GM12878 (cell line): Measurements from ENCODE around the gene GADD45A. TPM values are rescaled to one million over a fixed set of nuclear protein-coding genes. Genes with fewer than 3 reads are reported as not detected.

Source experiments
- ATAC-seq: fragments of 200-7000 bp; cut with Tn5 transposase; 3 replicates; pipeline ENCODE4 v1.9.1; 2020; ENCODE audit warnings: mild to moderate bottlenecking, moderate library complexity
- BruUV-seq: library from RNA; stranded (reverse); fragments of 400-500 nt; replicated peaks from 2 replicates; lab custom pipeline; 2021; lab: Mats Ljungman, UMichigan
- CTCF ChIA-PET: fragments of 300-600 bp; sonication (Branson Sonifier 250); formaldehyde crosslinking; extraction: SDS; loops from one replicate; lab custom pipeline; 2021; ENCODE audit warnings: inconsistent platforms; lab: Yijun Ruan, JAX
- POLR2A ChIA-PET: fragments of 350-600 bp; formaldehyde crosslinking; extraction: SDS; loops from one replicate; lab custom pipeline; 2021; ENCODE audit warnings: inconsistent platforms; lab: Charles Lee
- RAD21 ChIA-PET: fragments of 300-600 bp; sonication (Branson Sonifier 250); formaldehyde crosslinking; loops from one replicate; lab custom pipeline; 2023; ENCODE audit warnings: antibody characterized with exemption; ENCODE audit not compliant: unreplicated experiment; lab: Charles Lee
- SMC1A ChIA-PET: fragments of 300-600 bp; sonication (Branson Sonifier 250); formaldehyde crosslinking; loops from one replicate; lab custom pipeline; 2023; ENCODE audit not compliant: unreplicated experiment, uncharacterized antibody; lab: Charles Lee
- DNase-seq: peaks from one replicate; pipeline ENCODE4 v3.0.0-alpha.2; 2011; ENCODE audit warnings: low read depth, low spot score
- FAIRE-seq: peaks from 3 replicates; lab custom pipeline; 2011; peaks lifted over from hg19 to GRCh38; lab: Jason Lieb, UNC
- H2AFZ ChIP-seq: 2 replicates; pipeline ENCODE4 v1.6.0; 2011; ENCODE audit warnings: low read depth, low read length, control low read depth; ENCODE audit not compliant: control insufficient read depth
- H3K27ac ChIP-seq: 2 replicates; pipeline ENCODE4 v1.5.1; 2011; ENCODE audit warnings: control low read depth; ENCODE audit not compliant: control insufficient read depth, insufficient read depth
- H3K27me3 ChIP-seq, 2 experiments: replicated peaks in 1 of 2; 2 replicates each; pipeline versions ENCODE4 v1.6.0 to v1.6.1; 2011; ENCODE audit warnings: low read length in 1 of 2; ENCODE audit not compliant: control insufficient read depth in 2 of 2, insufficient read depth in 2 of 2
- H3K36me3 ChIP-seq, 2 experiments: 2 replicates each; pipeline ENCODE4 v1.5.1; 2011; ENCODE audit warnings: low read length in 1 of 2; ENCODE audit not compliant: control insufficient read depth in 2 of 2, insufficient read depth in 2 of 2
- H3K4me1 ChIP-seq: 2 replicates; pipeline ENCODE4 v1.6.1; 2011; ENCODE audit warnings: mild to moderate bottlenecking, low read length, moderate library complexity, mixed read lengths; ENCODE audit not compliant: control insufficient read depth, insufficient read depth
- H3K4me2 ChIP-seq: 2 replicates; pipeline ENCODE4 v1.6.0; 2011; ENCODE audit warnings: control low read depth; ENCODE audit not compliant: control insufficient read depth, insufficient read depth
- H3K4me3 ChIP-seq: fragments of 200-600 bp; sonication (generic); 2 replicates; pipeline ENCODE4 v1.5.1; 2016
- H3K79me2 ChIP-seq: 2 replicates; pipeline ENCODE4 v1.6.0; 2011; ENCODE audit warnings: low read length; ENCODE audit not compliant: control insufficient read depth, insufficient read depth
- H3K9ac ChIP-seq: 2 replicates; pipeline ENCODE4 v1.8.0; 2011; ENCODE audit warnings: low read length, control low read depth, mixed read lengths; ENCODE audit not compliant: control insufficient read depth, insufficient read depth
- H3K9me3 ChIP-seq: replicated peaks from 3 replicates; pipeline ENCODE4 v1.5.1; 2011; ENCODE audit warnings: mild to moderate bottlenecking, low read length; ENCODE audit not compliant: control insufficient read depth, insufficient read depth
- H4K20me1 ChIP-seq: 2 replicates; pipeline ENCODE4 v1.6.0; 2011; ENCODE audit not compliant: control insufficient read depth, insufficient read depth
- FOS ChIP-seq: IDR thresholded peaks from 3 replicates; pipeline ENCODE4 v1.6.1; 2011; ENCODE audit warnings: borderline replicate concordance; ENCODE audit not compliant: insufficient read length; ENCODE audit errors: extremely low read depth
- HDAC6 ChIP-seq: fragments of 200-600 bp; sonication (generic); IDR thresholded peaks from one replicate; pipeline ENCODE4 v1.8.0; 2017; ENCODE audit warnings: antibody characterized with exemption; ENCODE audit not compliant: unreplicated experiment
- IRF4 ChIP-seq: IDR thresholded peaks from 2 replicates; pipeline ENCODE4 v1.6.1; 2011; ENCODE audit warnings: low read depth, low read length
- PAX8 ChIP-seq: fragments of 450-650 bp; IDR thresholded peaks from 2 replicates; pipeline ENCODE4 v1.6.1; 2017; ENCODE audit warnings: mild to moderate bottlenecking, moderate library complexity
- POU2F2 ChIP-seq: IDR thresholded peaks from 3 replicates; pipeline ENCODE4 v1.6.1; 2011; ENCODE audit warnings: low read depth, mild to moderate bottlenecking, low read length, borderline replicate concordance
- RAD21 ChIP-seq: IDR thresholded peaks from 2 replicates; pipeline ENCODE4 v1.6.1; 2011; ENCODE audit warnings: mild to moderate bottlenecking, low read depth, low read length, moderate library complexity; ENCODE audit not compliant: insufficient read depth
- RAD51 ChIP-seq: fragments of 450-650 bp; IDR thresholded peaks from 2 replicates; pipeline ENCODE4 v1.6.1; 2016; ENCODE audit warnings: moderate library complexity, mild to moderate bottlenecking, inconsistent platforms
- RBBP5 ChIP-seq: fragments of 200-600 bp; sonication (generic); conservative IDR thresholded peaks from 2 replicates; pipeline ENCODE4 v1.6.1; 2016
- SIN3A ChIP-seq: IDR thresholded peaks from 2 replicates; pipeline ENCODE4 v1.6.1; 2012; ENCODE audit warnings: low read depth, low read length, improper control_type of control experiment
- SMC3 ChIP-seq: IDR thresholded peaks from 2 replicates; pipeline ENCODE4 v1.6.1; 2011; ENCODE audit warnings: low read length, improper control_type of control experiment, borderline replicate concordance
- SP1 ChIP-seq: IDR thresholded peaks from one replicate; pipeline ENCODE4 v1.6.1; 2011; ENCODE audit warnings: low read depth, low read length
- SUZ12 ChIP-seq: fragments of 200-600 bp; sonication (generic); IDR thresholded peaks from one replicate; pipeline ENCODE4 v1.6.1; 2018; ENCODE audit warnings: antibody characterized with exemption, mild to moderate bottlenecking; ENCODE audit not compliant: unreplicated experiment
- TAF1 ChIP-seq: IDR thresholded peaks from 2 replicates; pipeline ENCODE4 v1.6.1; 2011; ENCODE audit warnings: mild to moderate bottlenecking, low read depth, low read length, borderline replicate concordance
- WGBS: methylation state at CpG from one replicate; pipeline ENCODE4 v1.1.6; 2016; ENCODE audit warnings: low lambda C conversion rate; ENCODE audit not compliant: insufficient replicate concordance, insufficient coverage; ENCODE audit errors: missing lambda C conversion rate; 5-methylcytosine and 5-hydroxymethylcytosine counted together
- in situ Hi-C: fragments of 300-500 bp; cut with MboI; formaldehyde crosslinking; loops from 9 replicates; pipeline ENCODE4 v1.14.3; 2018; ENCODE audit warnings: mixed read lengths
- intact Hi-C: fragments of 100-400 bp; cut with micrococcal nuclease; formaldehyde crosslinking; loops from one replicate; pipeline ENCODE4 v1.14.2; 2022; ENCODE audit not compliant: unreplicated experiment
- polyA plus RNA-seq, 11 experiments: library from polyadenylated mRNA; depleted of rRNA in 4 of 11; unstranded in 6 of 11; stranded (reverse) in 5 of 11; fragments of >200 nt; fragmentation: Nextera tagmentation in 4 of 11; fragmentation: Illumina TruSeq in 1 of 11; extraction: Ambion mirVana in 4 of 11; extraction: Trizol in 1 of 11; gene quantifications; 1 replicate in 1 of 11; 2 replicates in 10 of 11; pipeline versions ENCODE4 v1.2.1 to v1.2.3, GENCODE V29; 2011 to 2016; ENCODE audit warnings: inconsistent platforms in 2 of 11, missing spikeins in 2 of 11, low read depth in 1 of 11
- total RNA-seq, 4 experiments: library from RNA; depleted of rRNA in 3 of 4; stranded (reverse); fragments of >200 nt in 3 of 4; fragmentation: Illumina TruSeq in 1 of 4; extraction: Trizol in 1 of 4; gene quantifications; 2 replicates each; pipeline versions ENCODE4 v1.2.1 to v1.2.3, GENCODE V29; 2013 to 2021
- TF ChIP-seq, protein P1 (sequence below): fragments of 450-650 bp; IDR thresholded peaks from 2 replicates; pipeline ENCODE4 v1.6.1; 2017; ENCODE audit warnings: mild to moderate bottlenecking, low read depth, inconsistent platforms; ENCODE audit not compliant: poor library complexity, severe bottlenecking
- TF ChIP-seq, protein P2 (sequence below): IDR thresholded peaks from 2 replicates; pipeline ENCODE4 v1.6.1; 2012; ENCODE audit warnings: low read length, inconsistent platforms
- TF ChIP-seq, protein P3 (sequence below): IDR thresholded peaks from 2 replicates; pipeline ENCODE4 v1.6.1; 2011; ENCODE audit warnings: borderline replicate concordance, low read depth, mild to moderate bottlenecking, moderate library complexity, mixed read lengths, low read length; ENCODE audit not compliant: insufficient read depth; ENCODE audit errors: extremely low read length

GADD45A gene
- total and polyA plus RNA-seq, 10 of the 15 experiments (the other 5 are each of a cell fraction or from before 2014, with no cell fraction given) = 4.7 to 48.9 (median 18.5) TPM

DNA sequence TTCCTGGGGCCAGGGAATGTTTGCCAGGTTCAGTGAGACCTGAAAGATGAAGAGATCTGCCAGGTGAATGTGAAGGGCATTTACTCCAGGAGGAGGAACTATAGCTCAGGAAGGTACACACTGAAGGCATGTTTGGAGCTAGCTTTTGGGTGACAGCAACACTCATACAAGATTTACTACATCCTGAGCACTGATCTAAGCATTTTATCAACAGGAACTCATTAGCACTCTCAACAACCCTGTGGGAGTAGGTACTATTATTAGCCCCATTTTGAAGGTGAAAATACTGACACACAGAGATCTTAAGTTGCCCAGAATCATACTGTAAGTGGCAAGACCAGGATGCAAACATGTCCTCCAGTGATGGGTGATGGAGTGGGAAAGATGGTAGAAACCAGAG, 6.7 kb downstream of the GADD45A start (continued):
- TF ChIP-seq SMC3 = no peak
- TF ChIP-seq, protein P1, sequence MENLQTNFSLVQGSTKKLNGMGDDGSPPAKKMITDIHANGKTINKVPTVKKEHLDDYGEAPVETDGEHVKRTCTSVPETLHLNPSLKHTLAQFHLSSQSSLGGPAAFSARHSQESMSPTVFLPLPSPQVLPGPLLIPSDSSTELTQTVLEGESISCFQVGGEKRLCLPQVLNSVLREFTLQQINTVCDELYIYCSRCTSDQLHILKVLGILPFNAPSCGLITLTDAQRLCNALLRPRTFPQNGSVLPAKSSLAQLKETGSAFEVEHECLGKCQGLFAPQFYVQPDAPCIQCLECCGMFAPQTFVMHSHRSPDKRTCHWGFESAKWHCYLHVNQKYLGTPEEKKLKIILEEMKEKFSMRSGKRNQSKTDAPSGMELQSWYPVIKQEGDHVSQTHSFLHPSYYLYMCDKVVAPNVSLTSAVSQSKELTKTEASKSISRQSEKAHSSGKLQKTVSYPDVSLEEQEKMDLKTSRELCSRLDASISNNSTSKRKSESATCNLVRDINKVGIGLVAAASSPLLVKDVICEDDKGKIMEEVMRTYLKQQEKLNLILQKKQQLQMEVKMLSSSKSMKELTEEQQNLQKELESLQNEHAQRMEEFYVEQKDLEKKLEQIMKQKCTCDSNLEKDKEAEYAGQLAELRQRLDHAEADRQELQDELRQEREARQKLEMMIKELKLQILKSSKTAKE = no peak
- no peak for TF ChIP-seq SP1
- TF ChIP-seq RAD21 = no peak
- no peak for TF ChIP-seq RBBP5
- TF ChIP-seq SUZ12 = no peak

DNA sequence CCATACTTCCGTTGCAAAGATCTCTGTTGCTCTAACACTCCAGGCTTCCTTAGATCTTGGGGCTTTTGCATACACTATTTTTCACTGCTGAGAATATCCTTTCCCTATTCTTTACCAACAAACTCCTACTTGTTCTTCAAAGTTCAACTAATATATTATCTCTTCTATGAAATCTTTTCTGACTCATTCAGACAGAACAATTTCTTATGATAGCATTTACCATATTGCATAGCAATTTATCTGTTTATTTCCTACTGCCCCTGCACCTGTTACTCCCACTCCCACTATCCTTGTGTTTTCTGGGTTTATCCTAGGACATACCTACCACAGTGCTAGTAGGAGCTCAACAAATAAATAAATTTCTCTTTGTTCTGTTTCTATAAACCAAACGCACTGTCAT, 11.0 kb downstream of the GADD45A start:
- H3K9me3 ChIP-seq = no peaks in the 10 kb centered on the region
- WGBS = 86% methylated on average over 2 of the region's 2 CpGs
- no peak overlapping the region for H3K9ac ChIP-seq
- FAIRE-seq (no peak), DNase-seq (no peak), ATAC-seq (no peak)
- no peak overlapping the region for H3K4me2 ChIP-seq
- in situ Hi-C loops = no loop called here
- intact Hi-C loops = no loop called here
- H3K79me2 ChIP-seq = no peaks in the 10 kb centered on the region
- ChIA-PET CTCF (no interaction called here), POLR2A (no interaction called here), SMC1A (interaction anchor here (1.5 kb wide), 2 partner anchors 11 to 64 kb away, joined by 4 to 6 read pairs; partner anchors contain the start of gene GADD45A), RAD21 (interaction anchor here (1.3 kb wide), 1 partner anchor 11 kb away, joined by 6 read pairs; the partner anchor contains the start of gene GADD45A)
- H3K27ac ChIP-seq = no peak overlapping the region
- no peaks in the 10 kb centered on the region for H4K20me1 ChIP-seq
- H3K27me3 ChIP-seq = no peaks in the 10 kb centered on the region
- BruUV-seq = no TSS peak
- H3K4me1 ChIP-seq = no peaks in the 10 kb centered on the region
- H2AFZ ChIP-seq = no peak overlapping the region
- no peak overlapping the region for H3K4me3 ChIP-seq
- no peaks in the 10 kb centered on the region for H3K36me3 ChIP-seq
- TF ChIP-seq PAX8 = no peak
- TF ChIP-seq, protein P1 = no peak
- no peak for TF ChIP-seq RAD51
- TF ChIP-seq FOS = no peak
- TF ChIP-seq, protein P2, sequence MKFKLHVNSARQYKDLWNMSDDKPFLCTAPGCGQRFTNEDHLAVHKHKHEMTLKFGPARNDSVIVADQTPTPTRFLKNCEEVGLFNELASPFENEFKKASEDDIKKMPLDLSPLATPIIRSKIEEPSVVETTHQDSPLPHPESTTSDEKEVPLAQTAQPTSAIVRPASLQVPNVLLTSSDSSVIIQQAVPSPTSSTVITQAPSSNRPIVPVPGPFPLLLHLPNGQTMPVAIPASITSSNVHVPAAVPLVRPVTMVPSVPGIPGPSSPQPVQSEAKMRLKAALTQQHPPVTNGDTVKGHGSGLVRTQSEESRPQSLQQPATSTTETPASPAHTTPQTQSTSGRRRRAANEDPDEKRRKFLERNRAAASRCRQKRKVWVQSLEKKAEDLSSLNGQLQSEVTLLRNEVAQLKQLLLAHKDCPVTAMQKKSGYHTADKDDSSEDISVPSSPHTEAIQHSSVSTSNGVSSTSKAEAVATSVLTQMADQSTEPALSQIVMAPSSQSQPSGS = no peak
- TF ChIP-seq SIN3A = no peak
- no peak for TF ChIP-seq POU2F2
- no peak for TF ChIP-seq IRF4
- TF ChIP-seq HDAC6 = no peak
- TF ChIP-seq, protein P3, sequence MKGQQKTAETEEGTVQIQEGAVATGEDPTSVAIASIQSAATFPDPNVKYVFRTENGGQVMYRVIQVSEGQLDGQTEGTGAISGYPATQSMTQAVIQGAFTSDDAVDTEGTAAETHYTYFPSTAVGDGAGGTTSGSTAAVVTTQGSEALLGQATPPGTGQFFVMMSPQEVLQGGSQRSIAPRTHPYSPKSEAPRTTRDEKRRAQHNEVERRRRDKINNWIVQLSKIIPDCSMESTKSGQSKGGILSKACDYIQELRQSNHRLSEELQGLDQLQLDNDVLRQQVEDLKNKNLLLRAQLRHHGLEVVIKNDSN = no peak
- TF ChIP-seq SMC3 = no peak
- TF ChIP-seq TAF1 = no peak
